ENCODE data around the gene DUSP10.
A peak's percentile ranks its signal among the peaks of the same experiment; 100 is the strongest.

The DUSP10 gene

DNA sequence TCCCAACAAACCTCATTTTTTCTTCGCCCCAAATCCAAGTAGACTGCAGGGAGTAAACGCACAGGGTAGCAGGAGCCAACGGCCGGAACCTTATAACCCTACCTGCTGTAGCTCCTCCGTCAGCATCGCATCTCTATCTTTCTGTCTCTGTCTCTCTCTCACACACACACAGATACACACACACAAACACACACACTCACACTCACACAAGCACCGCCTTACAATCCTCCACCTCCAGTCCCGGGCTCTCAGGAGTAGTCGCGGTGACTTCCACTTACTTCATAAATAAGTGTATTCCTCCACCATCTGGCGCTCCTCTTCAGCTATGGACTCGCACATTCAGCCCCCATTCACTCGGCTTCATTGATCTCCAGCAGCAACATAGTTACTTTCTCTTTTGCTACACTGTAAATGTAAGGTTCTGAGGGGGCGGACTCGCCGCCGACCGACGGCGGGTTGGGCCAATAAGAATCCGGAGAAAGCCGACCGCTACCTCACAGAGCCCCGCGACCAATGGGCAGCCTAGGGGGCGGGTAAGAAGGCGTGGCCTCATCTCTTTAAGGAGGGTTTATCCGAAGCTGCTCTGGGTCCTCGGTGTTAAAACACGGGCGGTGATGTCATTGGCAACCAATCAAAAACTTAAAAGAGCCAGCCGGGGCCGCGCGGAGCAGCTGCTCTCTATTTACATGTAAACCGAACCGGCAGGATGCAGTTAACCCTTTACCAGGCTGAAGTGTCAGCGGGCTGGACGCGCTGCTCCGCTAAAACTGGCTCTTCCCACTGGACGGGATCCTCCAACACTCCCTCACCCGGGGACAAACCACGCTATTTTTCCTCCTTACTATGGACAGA lies at the start of gene DUSP10:
Gene DUSP10 (minus strand): TSS at position 387 of the 852 bp plus-strand sequence. CDS start 2,345 bp downstream, outside the sequence.
- DNase-seq (ENCODE audit: low spot score), result peak; percentile 98

DNA sequence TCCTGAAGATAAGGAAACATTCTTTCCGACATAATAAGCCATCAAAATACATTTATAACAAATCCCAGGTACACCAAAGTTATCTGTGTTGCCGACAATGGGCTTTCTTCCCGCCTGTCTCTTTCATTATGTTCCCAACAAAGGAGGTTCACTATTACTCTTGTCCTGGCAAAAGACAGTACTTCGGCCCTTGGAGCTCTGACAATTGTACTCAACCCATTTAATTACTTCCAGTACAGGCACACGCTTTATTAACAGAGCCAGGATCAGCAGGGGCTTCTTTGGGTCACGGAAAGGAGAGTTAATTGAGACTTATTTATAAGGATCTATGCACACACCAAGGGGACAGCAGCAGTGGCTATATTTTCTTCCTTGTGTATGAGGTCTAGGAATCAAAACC lies 46.6 kb upstream of the DUSP10 start:
- no peak for DNase-seq (ENCODE audit: low spot score)

DNA sequence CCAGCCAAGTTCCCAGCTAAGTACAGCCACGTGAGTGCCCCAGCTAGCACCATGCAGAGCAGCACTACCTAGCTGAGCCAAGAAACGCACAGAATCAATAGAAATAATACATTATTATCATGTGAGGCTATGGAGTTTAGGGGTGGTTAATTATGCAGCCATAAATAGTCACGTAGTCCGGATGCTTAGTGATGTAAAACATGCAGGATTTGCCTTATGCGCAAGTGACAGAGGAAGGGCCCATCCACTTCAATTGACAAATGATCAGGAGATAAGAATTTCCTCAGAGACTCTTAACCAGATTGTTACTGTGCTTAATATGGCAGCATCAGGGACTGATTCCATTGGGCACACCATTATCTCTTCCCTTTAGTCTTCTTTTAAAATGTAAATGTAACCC lies 44.8 kb upstream of the DUSP10 start:
- DNase-seq (ENCODE audit: low spot score), result no peak

DNA sequence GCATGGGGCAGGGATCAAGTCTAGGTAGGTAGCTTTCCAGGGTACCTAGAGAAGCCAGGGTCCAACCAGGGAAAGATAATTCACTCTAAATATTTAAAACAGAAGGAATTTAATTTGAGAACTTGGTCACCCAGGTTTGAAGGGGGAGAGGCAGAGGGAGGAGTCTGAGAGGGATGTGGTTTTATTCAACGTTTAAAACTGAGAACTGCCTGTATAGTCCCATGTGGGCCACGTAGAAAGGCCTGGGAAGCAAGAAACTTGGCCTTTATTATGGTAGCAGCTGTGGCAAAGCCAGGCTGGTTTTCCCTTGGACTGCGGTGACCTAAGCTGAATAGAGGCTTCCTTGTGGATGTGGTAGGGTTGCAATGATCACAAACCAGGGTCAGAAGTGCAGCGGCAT lies 42.0 kb upstream of the DUSP10 start:
- DNase-seq (ENCODE audit: low spot score), result no peak

DNA sequence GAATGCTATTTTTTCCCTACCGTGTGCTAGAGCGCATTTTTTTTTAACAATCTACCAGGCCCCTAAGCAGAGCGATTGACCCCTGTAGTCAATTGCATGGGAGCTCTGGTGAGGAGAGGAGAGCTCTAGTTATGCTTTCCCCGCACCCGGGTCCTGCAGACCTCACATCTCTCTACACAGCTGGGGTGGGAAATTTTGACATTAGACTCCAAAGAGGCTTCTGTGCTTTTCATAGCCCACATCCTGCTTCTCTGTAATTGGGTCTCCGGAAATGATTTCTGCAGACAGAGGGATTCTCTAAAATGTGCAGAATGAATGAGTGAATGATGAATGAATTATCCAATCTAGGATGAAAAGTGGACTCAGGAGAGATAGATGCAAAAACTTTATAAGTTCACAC lies 41.5 kb upstream of the DUSP10 start:
- no peak for DNase-seq (ENCODE audit: low spot score)

DNA sequence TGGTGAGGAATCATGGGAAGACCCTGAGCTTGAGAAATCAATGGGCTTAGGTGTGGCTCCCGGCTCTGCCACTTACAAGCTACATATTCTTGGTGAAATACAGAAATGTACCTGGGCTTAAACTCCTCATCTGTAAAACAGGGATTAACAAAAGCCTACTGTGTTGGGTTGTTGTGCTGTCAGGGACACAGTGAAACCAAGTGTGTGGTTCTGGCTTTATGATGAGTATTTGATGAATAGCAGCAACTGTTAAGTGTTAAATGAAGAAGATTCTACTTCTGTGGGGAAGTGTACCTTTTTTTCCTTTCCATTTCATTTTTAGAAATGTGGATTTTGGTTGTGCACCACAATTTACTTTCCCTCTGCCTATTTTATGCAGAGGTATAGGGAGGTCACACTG lies 41.1 kb upstream of the DUSP10 start:
- DNase-seq (ENCODE audit: low spot score), result no peak

DNA sequence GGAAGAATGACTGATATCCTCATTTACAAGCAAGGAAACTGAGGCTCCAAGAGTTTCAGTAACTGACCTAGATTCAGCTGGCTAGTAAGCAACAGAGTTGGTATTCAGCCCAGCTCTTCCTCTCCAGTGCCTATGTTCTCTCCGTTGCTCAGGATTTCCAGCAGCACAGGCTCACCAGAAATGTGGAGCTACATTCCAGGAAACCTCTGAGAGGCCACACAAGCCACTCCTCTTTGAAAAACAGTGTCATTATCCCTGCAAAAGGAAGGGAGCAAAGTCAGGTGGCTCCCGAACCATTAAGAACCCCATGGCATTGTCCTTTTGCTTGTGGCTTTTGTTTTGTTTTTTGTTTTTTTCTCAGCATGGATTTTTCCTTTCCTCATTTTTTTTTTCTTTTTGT lies 40.6 kb upstream of the DUSP10 start:
- no peak for DNase-seq (ENCODE audit: low spot score)

DNA sequence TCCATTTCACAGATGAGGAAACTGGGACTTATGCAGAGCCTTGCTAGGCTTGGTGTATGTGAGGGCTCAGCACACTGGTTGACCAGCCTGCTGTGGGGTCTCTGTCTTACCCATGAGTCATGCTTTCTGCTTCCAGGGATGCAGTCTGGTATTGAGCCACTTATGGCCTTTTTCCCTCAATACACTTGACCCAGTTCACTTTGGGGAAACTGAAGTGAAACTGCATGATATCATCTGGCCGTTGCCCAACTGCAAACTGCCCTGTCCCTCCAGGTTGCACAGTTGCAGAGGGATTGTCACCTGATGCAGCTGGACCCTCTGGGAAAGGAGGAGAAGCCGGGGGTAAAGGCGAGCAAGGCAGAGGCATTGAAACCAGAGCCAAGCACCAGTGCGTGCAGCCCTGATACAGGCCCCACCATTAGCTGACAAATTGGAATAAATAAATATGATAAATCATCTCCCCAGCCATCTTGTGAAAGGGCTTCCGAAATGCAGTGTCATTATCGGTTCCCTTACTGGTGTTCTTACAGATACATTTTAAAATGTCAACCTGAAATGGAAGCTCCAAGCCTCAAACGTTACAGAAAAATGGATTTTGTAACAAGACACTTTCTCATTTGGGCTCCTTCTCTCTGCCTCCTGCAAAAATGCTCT lies 39.3 kb upstream of the DUSP10 start:
- no peak for DNase-seq (ENCODE audit: low spot score)

DNA sequence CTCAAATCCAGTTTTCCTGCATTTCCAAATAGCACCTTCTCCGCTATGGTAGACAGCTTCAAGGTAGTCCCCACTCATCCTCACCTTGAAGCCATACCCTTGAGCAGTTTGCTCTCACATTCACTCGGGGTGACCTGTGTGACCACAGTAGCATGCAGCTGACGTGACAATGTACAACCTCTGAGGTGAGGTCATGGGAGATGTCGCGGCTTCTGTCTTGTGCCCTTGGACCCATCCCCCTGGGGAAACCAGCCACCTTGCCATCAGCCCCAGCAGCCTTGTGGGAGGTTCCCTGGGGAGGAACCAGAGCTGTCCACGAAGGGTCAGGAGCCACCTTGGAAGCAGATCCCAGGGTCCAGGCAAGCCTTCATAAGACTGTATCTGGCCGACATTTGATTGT lies 38.3 kb upstream of the DUSP10 start:
- no peak for DNase-seq (ENCODE audit: low spot score)

DNA sequence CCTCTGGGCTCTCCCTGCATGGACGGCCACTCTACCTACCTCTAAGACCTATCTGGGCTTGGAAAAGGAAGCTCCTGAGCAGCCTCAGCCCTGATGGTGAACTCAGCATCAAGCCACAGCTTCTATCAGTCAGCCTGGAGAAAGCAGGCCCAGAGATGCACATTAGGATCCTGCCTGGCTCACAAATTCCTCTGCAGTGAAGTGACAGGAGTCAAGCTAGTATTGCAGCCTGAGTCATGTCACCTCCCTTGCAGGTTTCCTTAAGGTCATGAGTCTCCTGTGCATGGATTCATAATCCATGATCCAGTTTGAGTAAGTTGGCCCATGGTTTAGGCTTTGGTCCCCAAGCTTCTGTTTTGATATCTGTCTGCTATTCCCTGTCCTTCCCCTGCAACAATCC lies 37.9 kb upstream of the DUSP10 start:
- no peak for DNase-seq (ENCODE audit: low spot score)

DNA sequence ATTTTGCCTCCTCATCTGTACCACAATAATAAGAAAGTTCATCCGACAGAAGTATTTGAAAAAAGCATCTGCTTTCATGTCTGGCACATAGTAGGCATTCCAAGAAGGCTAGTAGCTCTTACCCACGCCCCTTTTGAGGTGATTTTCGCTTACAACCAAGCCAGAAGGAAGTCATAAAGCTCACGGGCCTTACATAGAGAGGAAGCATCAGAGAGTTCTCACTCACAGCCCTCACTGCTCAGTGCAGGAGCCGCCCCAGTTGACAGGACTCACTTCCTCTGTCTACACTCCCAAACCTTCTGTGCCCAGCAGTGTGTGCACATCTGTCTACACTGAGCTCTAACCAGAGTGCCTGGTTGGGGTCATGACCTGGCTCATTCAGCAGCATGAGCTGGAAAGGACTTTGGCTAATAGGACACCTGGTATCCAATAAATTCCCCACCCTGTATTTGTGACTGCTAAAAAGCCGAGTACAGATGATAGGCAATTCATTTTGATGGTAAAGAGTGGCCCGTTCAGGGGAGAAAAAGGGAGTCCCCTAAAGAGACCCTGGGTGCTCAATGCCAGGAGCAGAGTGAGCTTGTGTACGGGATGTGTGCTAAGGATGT lies 36.8 kb upstream of the DUSP10 start:
- no peak for DNase-seq (ENCODE audit: low spot score)

DNA sequence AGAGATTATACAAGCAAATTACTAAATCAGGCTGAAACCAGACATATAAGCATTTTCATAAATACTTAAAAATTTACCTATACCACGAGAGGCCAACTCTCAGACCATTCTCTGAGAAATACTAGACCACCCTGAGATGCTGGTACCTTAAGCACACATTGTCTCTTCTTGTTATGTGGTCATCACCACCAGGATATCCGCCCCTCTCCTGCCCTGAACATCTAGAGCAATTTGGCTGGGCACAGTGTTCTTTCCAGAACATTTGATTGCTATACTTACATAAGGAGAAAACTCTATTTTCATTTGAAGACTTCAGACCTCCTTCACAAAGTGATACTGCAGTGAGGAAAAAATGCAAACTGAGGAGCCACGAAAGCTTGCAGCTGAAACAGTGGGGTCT lies 36.2 kb upstream of the DUSP10 start:
- no peak for DNase-seq (ENCODE audit: low spot score)

DNA sequence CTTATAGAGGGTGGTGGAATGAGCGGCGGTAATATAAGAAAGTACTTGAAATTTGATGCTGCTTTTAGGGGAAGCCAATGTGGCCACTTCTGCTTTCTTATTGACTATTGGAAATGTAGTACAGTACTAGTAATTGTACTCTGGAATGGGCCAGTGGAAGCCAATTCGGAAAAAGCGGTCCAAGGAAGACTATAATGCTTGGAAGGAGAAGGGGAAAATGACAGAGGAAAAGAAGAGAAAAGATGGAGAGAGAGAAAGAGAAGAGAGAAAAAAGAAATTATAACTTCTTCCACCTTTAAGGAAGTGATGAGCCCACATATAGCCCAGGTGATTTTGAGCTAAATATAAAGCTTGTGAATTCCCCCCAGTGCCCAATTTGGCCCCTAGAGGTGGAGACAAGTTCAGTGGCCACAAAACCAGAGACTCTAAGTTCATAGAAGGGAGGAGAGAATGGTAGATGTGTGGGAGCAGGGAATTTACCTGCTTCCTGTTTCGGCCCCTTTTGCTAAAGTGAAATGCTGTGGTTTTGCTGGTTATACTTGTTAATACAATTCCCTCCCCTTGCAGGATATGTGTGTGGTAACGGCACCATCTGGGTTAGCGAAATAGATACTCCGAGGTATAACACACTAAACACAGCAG lies 35.7 kb upstream of the DUSP10 start:
- DNase-seq (ENCODE audit: low spot score), result no peak

DNA sequence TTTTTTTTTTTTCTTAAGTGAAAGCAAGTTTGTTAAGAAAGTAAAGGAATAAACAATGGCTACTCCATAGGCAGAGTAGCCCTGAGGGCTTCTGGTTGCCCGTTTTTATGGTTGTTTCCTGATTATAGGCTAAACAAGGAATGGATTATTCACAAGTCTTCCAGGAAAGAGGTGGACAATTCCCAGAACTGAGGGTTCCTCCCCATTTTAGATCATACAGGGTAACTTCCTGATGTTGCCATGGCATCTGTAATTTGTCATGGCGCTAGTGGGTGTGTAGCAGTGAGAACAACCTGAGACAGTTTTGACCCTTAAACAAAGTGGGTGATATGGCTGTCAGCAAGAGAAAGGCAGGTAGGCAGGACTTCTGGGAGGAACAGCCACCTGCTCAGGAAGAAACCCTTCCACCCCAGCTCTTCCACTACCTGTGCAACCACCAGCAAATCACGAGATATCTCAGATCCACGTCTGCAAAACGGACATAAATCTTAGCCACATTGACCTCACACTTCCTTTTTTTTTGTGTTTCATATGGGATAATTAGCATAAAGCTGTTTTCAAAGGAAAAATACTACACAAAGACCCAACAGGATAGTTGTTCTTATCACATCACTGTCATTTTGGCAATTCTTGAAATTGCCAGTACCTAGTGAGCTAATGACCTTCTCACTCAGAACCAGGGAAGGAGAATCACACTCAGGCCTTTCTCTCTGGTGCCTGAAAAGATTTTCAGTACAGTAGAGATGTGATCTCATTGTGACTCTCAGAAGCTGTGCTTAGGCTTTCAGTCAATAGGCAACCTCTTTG lies 34.8 kb upstream of the DUSP10 start:
- peak; percentile 30 for DNase-seq (ENCODE audit: low spot score)

DNA sequence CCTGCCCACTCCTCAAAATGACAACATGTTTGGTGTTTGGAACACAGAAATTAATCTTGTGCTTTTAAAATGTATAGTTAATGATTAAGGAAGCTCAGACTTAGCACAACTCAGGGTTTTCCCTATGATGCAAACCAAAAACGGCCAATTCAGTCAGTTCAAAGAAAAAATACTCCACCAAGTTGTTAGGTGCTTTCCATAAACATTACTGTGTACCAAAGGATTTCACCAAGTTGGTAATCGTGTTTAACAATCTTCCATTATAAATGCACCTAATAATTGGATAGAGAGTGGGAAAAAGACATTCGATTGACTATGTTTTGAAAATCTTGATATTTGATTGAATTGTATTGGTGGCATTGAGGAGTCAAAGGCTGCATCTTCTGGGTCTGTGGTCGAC lies 33.3 kb upstream of the DUSP10 start:
- DNase-seq (ENCODE audit: low spot score), result no peak

DNA sequence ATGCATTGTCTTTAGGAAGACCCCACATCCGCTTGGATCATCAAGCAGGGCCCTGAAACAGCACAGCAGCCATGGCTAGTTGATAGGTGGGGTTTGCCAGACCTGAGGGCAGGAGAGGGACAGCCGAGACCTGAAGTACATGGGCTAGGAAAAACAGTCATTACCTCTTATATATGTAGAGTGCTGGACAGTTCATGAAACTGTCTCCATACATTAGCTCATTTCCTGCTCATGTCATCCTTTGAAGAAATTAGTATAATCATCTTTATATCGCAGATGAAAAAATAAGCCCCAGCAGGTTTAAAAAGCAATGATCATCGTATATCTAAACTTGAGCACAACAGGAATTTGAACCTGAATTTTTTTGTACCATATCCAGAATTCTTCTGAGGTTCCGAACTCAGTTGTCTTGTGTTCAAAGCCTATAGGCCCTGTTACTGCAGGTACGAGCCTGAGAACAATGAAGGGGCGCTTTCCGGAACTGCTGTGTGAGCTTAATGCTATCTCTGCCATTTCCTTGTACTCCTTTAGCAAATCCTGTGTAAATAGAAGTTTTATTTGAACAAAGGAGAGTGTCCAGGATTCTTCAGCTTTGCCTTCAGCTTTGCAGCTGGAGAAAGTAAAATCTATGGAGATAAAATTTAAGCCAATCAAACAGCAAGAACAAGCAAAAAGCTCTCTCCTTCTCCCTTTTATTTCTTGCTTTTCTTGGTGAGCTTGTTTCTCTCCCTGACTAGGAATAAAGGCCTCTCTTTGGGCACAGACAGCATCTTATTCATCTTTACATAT lies 32.4 kb upstream of the DUSP10 start:
- no peak for DNase-seq (ENCODE audit: low spot score)

DNA sequence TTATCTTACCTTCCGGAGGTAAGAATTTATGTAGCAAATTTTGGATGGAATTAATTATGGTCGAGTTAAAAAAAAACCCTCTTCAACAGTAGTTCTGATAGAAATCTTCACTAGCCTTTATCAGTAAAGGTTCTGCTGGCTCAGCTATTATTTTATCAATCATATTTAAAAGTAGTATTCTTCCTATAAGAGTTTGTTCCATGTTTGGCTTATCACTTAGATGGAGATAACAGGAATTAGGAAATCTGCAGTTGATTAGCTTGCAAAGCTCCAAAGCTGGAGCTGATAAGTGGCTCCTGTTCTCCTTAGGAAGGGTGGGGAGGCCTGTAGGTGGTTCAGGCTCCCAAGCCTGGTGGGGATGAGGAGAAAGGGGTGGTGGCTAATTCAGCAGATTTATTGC lies 31.5 kb upstream of the DUSP10 start:
- DNase-seq (ENCODE audit: low spot score), result no peak

DNA sequence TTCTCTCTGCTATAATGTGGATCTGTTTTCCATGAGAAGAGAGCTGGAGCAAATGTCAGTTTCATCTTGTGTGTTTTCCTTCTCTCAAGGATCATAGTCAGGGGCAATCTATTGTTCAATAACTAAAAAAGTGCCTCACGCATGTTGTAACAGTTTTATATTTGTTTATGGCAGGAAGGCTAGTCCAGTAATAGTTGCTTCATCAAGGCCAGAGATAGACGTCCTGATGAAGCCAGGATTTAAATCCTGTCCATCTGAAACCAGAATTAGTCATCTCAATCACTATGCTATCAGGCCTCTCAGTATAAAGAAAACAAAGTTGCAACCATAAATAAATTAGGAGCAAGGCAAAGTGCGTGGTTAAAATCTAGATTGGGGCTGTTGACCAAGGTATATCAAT lies 30.2 kb upstream of the DUSP10 start:
- no peak for DNase-seq (ENCODE audit: low spot score)

DNA sequence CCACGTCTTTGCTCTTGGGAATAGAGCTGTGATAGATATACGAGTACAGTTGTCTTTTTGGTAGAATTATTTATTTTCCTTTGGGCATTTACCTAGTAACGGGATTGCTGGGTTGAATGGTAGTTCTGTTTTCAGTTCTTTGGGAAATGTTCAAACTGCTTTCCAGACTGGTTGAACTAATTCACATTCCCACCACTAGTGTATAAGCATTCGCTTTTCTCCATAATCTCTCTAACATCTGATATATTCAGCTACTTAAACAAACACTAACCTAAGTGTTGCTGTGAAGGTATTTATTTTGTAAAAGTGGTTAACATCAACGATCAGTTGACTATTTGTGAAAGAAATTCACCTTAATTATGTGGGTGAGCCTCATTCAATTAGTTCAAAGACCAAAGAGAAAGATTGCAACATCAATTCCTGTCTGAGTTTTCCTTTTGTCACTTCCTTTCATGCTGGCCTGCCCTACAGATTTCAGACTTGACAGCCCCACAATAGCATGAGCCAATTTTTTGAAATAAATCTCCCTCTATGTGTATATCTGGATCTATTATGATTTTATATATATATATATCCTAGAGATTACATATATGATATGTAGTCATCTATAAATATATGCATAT lies 26.7 kb upstream of the DUSP10 start:
- no peak for DNase-seq (ENCODE audit: low spot score)

DNA sequence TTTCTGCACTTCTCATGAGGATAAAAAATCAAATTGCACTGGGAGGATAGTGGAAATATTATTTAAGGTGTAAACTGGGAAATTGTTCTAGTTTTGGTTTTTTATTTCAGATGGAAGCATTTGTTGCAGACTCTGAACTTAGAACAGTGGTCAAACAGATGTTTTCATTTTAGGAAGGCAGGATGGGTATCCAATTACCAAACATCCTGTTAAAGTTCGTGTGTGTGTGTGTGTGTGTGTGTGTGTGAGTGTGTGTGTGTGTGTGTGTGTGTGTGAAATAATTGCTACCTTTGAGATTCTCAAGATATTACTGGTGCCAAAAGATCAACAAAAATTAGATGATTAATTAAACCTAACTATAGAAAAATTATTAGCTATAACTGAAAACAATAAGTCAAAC lies 24.3 kb upstream of the DUSP10 start:
- DNase-seq (ENCODE audit: low spot score), result no peak

DNA sequence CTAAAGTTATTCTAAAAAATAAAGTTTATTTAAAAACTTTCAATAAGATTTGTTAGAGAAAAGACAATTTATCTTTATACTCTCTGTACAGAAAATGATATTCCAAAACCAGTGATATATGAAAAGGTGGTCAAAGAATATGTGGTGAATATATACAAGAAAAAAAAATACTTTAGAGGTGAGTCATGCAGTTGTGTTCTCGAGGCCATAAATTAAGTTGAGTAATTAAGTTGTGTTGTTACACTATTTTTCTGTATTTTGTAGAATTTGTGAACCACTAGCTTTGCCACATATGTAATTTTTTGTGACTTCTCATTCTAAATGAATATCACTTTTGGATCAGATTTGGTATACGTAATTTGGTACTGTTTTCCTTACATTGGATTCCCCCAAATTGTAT lies 23.6 kb upstream of the DUSP10 start:
- DNase-seq (ENCODE audit: low spot score), result peak; percentile 33
